Islet of Langerhans (tissue), 1 donor: ENCODE measurements around the gene DUSP6.

Experiments used
- FAIRE-seq: peaks from one replicate; lab custom pipeline; 2011; peaks lifted over from hg19 to GRCh38; lab: Jason Lieb, UNC

Gene DUSP6

DNA sequence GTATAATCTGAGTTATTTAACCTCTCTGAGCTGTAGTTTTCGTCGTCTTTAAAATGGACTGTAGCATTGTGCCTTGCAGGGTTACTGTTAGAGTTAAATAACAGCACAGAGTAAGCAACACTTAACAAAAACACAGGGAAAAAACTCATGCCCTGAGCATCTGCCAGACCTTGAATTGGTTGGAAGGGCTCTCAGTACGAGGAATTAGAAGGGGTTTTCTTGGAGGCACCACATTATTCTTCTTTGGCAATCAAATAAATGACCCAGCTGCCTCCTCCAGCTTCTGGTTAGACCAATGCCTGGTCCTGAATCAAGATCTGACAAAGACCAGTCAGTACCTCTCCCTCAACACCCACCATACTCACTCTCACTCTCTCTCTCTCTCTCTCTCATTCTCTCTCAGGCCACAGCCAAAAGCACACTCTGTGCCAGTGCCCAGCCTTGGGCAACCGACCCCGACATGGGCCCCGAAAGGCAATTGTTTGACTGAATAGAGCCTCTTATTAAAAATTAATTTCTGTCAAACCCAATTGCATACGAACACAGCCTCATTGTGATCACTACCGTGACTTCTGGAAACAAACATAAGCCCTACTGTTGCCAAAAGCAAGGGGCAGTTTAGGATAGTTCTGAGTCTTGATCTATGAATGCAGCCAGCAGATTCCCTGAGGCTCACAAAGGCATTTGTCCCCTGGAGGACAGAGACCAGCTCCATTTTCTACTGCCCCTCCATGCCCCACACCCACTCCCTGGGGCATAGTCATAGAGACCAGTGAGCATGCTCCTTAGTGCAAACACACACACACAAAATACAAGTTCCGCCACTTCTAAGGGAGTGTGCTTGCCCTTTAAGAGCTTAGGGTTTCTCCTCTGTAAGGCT lies 23.9 kb downstream of the DUSP6 start:
- no peak for FAIRE-seq

DNA sequence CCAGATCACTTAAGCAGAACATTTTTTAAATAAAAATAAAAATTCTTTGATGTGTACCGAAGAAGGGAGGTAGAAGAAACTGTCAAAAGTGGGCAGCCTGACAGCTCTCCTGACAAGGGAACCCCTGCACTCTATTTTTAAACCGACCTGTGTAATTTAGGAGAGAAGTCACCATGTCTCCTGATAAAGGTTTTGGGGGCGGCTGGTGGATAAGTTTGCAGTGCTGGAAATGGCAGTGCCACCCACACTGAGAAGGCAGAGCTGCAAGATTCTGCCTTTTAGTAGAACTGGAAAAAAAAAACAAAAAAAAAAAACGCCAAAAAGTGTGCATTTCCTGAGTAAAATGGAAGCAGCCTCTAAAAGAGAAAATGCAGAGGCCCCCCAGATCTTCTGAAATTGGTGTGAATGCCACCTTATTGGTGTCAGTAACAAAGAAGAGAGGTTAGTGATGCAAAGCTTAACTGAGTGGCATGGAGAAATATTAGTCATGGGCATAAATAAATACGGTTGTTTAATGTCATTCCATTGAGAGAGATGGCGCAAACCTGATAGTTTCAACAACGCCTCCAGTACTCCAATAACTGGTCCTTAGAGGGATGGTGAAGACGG lies 24.7 kb downstream of the DUSP6 start:
- FAIRE-seq = no peak

DNA sequence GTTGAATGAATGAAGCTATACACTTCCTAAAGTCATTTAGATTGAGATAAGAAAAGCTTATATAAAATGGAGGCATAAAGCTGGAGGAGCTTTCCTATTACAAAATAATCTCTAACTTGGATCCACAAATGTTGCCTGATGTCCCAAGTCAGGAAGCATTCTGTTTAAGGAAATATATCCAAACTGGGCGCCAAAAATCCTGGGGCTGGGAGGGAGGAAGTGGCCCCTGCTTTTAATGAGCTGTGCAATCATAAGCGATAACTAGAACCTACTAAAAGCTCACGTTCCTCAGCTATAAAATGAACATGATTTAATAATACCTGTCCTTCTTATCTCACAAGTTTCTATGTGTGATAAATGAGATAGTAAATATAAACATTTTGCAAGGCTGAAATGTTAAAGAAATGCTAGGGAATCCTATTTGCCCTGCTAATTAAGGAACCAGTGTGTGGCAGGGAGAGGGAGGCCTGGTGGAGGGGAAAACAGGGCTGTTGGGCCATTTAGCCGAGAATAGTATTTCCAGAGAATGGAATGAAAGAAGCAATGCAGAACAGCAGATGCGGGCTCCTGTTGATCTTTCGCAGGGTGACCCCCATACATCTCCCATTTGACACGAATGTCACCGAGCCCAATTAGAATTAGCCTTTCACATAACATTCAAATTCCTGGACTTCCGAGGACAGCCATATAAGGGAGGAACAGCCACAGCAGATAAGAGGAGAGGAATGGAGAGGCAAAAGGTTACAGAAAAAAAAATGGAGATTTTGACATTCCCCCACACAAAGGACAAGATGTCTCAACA lies 25.9 kb downstream of the DUSP6 start:
- no peak for FAIRE-seq

DNA sequence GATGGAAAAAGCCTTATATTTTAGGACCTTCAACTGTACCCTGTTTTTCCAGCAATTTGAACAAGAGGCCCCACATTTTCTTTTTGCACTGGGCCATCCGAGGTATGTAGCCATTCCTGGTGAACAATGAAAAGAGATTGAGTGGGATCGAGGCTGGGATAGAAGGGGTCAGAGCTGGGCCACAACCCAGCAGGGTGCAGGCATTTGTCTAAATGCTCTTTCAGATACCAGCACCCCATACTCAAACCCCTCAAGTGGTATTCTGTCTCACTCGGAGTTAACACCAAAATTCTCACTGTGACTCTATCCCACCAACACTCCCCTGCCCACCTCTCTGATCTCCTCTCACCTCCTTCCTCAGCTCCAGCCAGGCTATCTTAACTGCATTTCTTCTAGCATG lies 26.8 kb downstream of the DUSP6 start:
- FAIRE-seq = no peak

DNA sequence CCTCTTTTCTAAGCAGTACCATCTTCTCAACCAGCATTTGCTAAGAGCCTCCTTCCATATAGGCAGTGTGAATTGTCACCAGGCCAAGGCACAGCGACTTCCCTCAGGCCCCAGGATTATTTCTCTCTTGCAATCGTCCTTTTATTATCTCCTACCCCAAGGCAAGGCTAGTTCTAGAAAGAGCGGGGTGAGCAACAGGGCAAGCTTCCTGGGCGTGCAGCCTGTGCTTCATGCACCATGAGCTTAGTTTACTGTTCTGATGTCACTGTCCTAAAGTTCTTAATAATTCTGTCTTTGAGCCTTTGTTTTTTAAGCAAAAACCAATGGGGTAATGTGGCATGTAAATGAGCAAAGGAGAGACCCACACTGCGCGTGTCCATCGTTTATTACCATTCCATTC lies 27.9 kb downstream of the DUSP6 start:
- no peak for FAIRE-seq

DNA sequence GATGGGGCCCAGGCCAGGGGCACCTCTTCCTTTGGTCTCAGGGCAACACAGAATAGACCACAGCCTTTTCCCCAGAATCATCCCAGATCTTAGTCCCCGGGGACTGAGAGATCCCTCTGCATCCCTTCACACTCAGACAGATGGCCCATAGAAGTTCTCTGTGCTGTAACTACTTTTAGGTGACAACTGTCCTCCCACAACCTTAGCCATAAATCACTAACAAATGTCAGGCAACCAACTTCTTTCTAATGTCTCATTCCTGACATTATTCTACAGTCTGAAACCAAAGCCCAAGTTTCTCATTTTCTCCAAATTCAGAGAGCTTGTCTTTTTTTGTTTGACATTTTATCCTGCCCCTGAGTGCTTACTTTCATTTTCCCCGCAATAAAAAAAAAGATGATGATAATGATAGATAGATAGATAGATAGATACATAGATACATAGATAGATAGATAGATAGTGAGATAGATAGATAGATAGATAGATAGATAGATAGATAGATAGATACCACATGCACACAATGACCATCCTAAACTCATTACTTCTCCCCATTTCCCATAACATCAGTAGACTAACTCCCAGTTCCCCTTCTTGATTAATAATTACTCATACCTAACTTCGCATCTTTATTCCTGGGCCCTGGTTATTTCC lies 28.6 kb downstream of the DUSP6 start:
- FAIRE-seq = no peak

DNA sequence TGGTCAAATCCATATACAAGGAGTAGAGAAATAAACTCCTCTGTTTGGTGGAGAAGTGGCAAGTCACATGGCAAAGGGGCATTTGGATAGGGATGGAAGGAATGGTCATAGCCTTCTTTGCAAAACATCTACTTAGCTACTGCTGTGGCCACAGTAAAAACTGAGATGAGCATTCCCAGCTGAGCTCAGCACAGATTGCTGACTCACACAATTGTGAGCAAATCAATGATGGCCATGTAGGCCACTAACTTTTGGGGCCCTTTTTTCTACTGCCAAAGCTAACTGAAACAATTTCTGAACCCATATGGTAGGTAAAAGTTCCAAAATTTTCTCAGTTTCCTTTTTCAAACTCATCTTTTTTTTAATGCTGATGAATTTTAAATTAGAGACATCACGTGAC lies 31.6 kb downstream of the DUSP6 start:
- no peak for FAIRE-seq

DNA sequence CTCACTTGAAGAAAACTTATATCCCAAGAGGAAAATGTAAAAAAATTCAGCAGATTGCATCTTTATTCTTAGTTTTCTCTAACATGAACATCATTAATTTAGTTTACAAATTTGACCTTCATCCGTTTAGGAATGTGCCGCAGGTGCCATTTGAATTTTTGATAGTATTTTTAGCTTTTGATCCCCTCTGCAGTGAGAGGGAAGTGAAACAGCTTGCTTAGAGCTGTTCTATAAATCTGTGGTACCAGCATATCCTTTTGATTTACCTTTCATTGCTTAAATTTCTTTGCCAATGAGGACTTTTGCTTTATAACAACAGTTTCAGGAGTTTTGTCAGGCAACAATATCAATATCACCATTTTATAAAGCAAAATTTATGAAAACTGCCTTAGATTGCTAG lies 32.7 kb downstream of the DUSP6 start:
- no peak for FAIRE-seq

DNA sequence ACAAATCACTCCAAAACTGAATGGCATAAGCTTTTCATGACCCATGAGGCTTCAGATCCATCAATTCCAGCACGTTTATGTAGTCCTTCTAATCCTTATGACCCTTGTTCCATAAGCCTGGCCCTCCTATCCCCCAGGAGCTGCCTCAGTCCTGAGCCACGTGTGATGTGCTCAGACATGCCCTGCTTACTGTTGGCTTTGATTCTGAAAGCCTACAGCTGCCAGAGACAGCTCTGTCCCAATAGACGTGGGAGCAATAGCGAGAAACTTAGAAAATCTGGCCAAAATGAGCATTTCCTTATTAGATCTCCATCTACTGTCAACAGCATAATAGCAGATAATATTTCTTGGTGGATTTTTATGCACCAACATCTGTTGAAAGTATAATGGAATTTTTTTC lies 33.2 kb downstream of the DUSP6 start:
- FAIRE-seq = no peak

DNA sequence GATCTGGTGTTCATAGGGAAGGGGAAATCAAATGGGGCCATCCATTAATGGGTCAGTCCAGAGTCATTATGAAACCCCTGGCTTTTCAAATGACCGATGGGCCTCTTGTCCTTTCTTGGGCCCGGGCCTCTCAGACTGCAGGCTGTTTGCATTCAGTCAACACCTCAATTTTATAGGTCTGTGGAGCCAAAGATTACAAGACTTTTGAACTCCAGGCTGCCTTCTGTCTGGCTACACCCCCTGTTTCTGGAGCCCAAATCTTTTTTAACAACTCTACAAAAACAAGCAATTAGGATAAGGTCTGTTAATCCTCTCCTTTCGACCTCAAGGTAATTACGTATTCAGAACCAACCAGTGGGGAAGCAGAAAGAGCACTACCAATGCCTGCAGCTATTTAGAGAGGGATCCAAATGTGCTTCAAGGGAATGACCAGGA lies 35.6 kb downstream of the DUSP6 start:
- FAIRE-seq = no peak

DNA sequence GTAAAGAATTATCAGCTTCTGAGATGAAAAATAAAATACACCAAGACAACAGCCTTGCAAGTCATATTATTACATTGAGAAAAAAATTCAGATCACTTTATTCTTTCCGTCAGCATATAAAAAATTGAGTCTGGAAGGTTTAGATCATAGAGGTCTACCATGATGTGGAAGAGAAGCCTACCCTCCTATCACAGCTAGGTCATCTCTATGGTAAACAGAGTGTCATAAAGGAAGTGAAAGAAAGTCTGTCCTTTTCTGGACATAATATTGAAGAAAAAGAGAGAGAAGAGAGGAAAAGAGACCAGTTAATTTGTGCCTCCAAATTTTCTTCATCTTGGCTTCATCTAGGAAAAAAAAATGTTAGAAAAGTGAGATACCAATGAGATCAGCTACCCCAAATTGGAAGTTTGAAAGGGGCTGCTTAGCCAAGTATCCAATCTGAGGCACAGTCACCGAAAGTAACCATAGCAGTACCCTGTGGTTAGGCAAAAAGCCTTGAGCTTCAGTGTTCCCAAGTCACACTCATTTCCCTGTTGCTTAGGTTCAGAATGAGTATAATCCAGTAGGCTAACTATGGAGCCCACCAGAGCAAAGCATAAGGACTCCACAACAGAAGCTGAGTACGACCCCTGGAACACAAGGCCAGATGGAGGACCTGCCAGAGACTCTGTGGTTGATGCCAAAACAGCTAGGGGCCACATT lies 38.1 kb downstream of the DUSP6 start:
- FAIRE-seq = no peak

DNA sequence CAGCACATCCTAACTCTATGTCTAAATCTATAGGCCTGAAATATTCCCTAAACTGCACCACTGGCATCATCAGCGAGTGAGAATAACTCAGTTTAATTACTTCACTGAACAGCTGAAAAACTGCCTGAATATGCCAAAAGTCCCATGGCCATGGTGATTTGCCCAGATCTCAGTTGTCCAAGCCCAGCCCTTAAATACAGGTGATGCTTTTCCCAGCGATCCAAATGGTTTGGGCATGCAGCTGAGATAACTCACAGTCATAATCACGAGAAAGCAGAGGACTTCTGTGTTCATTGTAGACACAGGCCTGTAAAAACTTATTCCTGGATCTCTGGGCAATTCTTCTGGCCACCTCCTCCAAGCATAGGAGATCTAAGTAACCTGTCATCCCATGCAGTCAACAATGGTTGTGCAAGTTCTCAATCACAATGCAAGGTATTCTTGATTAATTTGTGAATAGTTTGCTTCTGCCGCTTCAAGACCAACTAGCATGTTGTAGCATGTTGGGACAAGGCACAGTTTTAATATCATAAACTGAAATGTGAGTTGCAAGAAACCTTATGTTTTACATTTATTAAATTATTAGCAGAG lies 40.5 kb downstream of the DUSP6 start:
- no peak for FAIRE-seq

DNA sequence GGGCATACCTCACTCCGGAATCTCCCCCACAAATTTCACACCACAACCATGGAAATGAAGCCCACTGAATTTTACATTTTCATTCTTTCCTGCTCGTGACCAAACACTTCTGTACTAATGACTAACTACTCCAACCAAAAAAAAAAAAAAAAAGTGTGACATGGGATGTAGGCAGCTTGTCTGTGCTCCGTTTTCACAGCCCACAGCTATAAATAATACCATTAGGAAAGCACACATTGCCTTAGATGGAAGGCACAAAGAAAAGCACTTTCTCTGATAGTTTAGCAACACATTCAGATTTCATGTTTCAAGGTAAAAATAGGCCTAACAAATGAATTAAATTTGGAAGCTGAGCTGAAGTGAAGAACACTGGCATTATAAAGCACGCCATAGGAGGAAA lies 42.5 kb downstream of the DUSP6 start:
- no peak for FAIRE-seq

DNA sequence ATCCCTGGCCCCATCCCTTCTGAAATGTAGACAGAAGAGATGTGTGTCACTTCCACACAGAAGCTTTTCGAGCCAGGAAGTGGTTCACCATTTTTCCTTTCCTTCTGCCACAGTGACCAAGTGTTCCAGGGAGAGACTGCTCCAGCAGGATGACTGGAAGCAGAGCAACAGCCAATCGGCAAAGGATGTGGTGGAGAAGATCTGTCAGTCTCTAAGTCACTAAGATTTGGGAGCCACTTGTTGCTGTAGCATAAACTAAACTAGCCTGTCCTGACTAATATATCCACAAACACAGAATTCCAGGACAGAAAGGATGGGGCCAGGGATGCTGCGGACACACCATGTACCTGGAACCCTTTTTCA lies 42.9 kb downstream of the DUSP6 start:
- FAIRE-seq = no peak

DNA sequence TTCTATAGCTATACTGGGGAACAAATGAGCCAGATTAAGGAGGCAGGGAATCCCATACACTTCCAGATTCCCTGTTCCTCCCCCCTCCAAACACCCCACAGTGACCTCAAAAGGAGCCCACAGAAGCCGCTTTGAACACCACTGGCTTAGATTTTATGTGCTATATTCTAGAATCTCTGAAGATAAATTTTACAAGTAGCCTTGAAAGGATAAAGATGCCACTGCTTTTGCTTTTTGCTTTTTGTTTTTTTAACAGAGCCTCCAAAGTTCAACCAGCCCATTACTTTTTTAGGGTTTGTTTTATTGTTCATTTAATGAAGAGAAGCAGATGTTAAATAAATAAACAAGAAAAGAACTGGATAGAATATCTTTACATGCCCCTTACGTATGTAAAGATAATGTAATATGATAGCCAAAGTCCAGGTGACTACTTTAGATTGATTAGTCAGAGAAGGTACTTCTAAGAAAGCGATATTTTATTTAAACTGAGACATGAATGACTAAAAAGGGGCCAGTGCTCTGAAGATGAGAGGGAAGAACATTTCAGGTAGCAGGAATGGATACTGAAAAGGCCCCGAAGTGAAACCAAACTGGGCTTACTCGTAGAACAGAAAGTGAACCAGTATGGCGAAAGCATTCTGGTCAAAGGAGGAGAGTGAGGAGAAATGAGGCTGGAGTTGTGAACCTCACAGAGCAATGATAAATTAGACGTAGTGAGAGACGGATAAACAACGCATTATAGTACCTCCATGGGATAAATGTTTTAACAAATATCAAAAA lies 44.6 kb downstream of the DUSP6 start:
- no peak for FAIRE-seq

DNA sequence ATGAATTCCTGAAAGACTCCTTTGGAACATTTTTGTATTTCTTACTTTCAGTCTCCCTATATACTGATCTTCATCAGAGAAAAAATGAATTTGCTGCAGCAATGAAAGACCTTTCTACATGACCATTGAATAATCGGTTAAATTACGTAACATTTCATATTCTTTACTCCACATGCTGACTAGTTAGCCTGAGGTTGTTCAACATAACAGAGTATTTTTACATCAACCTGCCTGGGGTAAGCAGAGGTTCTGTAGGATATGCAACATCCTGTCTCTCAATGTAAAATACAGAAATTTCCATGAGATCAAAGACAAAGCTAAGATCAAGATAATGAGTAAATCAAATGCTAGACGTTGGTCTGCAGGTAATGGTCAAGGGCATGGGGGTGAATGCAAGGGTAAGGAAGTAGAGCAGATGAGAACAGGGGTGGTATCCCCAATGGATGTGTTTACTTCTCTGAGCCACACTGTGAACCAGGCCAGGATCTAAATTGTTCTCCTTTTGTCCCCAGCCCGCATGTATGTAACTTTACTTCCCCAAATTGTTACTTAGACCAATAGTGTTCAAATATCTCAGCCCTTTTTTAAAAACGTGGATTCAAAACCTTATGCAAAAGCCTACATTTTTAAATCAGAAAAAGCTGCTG lies 45.4 kb downstream of the DUSP6 start:
- no peak for FAIRE-seq

DNA sequence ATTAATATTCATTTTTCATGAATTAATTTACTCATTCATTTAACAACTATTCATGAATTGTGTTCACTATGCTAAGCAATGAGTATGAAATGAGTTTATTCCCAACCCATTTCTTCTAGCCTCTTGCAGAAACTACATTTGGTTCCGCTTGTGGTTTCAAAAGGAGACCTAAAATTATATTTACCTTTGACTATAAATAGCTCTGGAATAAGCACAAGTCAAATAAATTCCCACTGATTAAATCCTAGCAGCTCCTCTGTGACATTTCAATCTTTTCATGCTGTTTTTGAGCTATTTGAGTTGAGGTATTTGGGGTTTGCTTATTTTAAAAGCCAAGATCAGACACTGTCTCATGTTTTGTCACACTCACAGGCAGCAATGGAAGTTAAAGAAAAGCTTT lies 46.9 kb downstream of the DUSP6 start:
- FAIRE-seq = peak; percentile 88

DNA sequence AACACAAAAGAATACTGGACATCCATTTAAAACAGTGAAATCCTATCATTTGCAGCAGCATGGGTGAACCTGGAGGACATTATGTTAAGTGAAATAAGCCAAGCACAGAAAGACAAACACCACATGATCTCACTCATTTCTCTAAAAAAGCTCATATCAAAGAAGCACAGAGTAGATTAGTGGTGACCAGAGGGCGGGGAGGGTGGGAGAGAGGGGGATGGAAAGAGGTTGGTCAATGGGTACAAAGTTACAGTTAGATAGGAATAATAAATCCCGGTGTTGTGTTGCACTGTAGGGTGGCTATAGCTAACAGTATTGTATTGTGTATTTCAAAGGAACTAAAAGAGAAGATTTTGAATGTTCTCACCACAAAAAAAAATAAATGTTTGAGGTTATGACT lies 52.4 kb downstream of the DUSP6 start:
- no peak for FAIRE-seq

DNA sequence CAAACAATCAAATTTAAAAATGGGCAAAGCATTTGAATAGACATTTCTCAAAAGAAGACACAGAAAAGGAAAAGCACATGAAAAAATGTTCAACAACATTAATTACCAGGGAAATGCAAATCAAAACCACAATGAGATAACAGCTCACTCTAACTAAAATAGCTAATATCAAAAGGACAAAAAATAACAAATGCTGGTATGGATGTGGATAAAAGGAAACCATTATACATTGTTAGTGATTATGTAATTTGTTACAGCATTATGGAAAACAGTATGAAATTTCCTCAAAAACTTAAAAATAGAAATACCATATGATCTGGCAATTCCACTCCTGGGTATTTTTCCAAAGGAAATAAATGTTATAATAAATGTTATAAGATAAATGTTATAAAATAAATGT lies 52.9 kb downstream of the DUSP6 start:
- FAIRE-seq = peak; percentile 17
